ENCODE measurements around the gene TFAP2A.
A peak's percentile ranks its signal among the peaks of the same experiment; 100 is the strongest.

Gene TFAP2A

GRCh38 chr6:10414756-10415616, at the start of gene TFAP2A:
TFAP2A (minus strand) TSS chr6:10415074; CDS start chr6:10414991, 83 bp downstream.
- FAIRE-seq (no peak), DNase-seq (ENCODE audit: extremely low spot score, insufficient read length, low read depth) (no peak)

- DNase-seq (ENCODE audit: extremely low spot score, insufficient read length, low read depth) (no peak), FAIRE-seq (no peak)
Measured at GRCh38 chr6:10463491-10464481, 48.9 kb upstream of the TFAP2A start.

GRCh38 chr6:10463040-10463439, 48.2 kb upstream of the TFAP2A start:
- FAIRE-seq: no peak

GRCh38 chr6:10461850-10462249, 47.0 kb upstream of the TFAP2A start:
- no peak for FAIRE-seq

More at GRCh38 chr6:10463040-10463439, 48.2 kb upstream of the TFAP2A start:
- no peak for DNase-seq (ENCODE audit: extremely low spot score, insufficient read length, low read depth)

GRCh38 chr6:10460096-10460495, 45.2 kb upstream of the TFAP2A start:
- peak; percentile 86 for FAIRE-seq
- peak; percentile 15 for DNase-seq (ENCODE audit: extremely low spot score, insufficient read length, low read depth)

More at GRCh38 chr6:10461850-10462249, 47.0 kb upstream of the TFAP2A start:
- DNase-seq (ENCODE audit: extremely low spot score, insufficient read length, low read depth): no peak

GRCh38 chr6:10458287-10458686, 43.4 kb upstream of the TFAP2A start:
- FAIRE-seq: no peak

GRCh38 chr6:10453596-10453995, 38.7 kb upstream of the TFAP2A start:
- FAIRE-seq (no peak), DNase-seq (ENCODE audit: extremely low spot score, insufficient read length, low read depth) (no peak)

More at GRCh38 chr6:10458287-10458686, 43.4 kb upstream of the TFAP2A start:
- no peak for DNase-seq (ENCODE audit: extremely low spot score, insufficient read length, low read depth)

GRCh38 chr6:10451828-10452509, 37.1 kb upstream of the TFAP2A start:
- DNase-seq (ENCODE audit: extremely low spot score, insufficient read length, low read depth) (no peak), FAIRE-seq (no peak)

GRCh38 chr6:10451394-10451793, 36.5 kb upstream of the TFAP2A start:
- no peak for FAIRE-seq

GRCh38 chr6:10449751-10450150, 34.9 kb upstream of the TFAP2A start:
- no peak for FAIRE-seq
- DNase-seq (ENCODE audit: extremely low spot score, insufficient read length, low read depth): no peak

More at GRCh38 chr6:10451394-10451793, 36.5 kb upstream of the TFAP2A start:
- no peak for DNase-seq (ENCODE audit: extremely low spot score, insufficient read length, low read depth)

- FAIRE-seq (no peak), DNase-seq (ENCODE audit: extremely low spot score, insufficient read length, low read depth) (no peak)
Measured at GRCh38 chr6:10448096-10448495, 33.2 kb upstream of the TFAP2A start.

GRCh38 chr6:10446548-10446947, 31.7 kb upstream of the TFAP2A start:
- FAIRE-seq (no peak), DNase-seq (ENCODE audit: extremely low spot score, insufficient read length, low read depth) (no peak)

GRCh38 chr6:10441655-10442009, 26.8 kb upstream of the TFAP2A start:
- DNase-seq (ENCODE audit: extremely low spot score, insufficient read length, low read depth) (no peak), FAIRE-seq (no peak)

- DNase-seq (ENCODE audit: extremely low spot score, insufficient read length, low read depth) (no peak), FAIRE-seq (no peak)
Measured at GRCh38 chr6:10441004-10441654, 26.3 kb upstream of the TFAP2A start.

GRCh38 chr6:10437891-10438290, 23.0 kb upstream of the TFAP2A start:
- DNase-seq (ENCODE audit: extremely low spot score, insufficient read length, low read depth): no peak
- FAIRE-seq: no peak

GRCh38 chr6:10434235-10434634, 19.4 kb upstream of the TFAP2A start:
- FAIRE-seq (no peak), DNase-seq (ENCODE audit: extremely low spot score, insufficient read length, low read depth) (no peak)

GRCh38 chr6:10433322-10433721, 18.4 kb upstream of the TFAP2A start:
- FAIRE-seq (no peak), DNase-seq (ENCODE audit: extremely low spot score, insufficient read length, low read depth) (no peak)

- FAIRE-seq (no peak), DNase-seq (ENCODE audit: extremely low spot score, insufficient read length, low read depth) (no peak)
Measured at GRCh38 chr6:10431423-10432164, 16.7 kb upstream of the TFAP2A start.

All from GM18507 (cell line).